Keratinocyte (primary cell): ENCODE data around the gene RFPL3. TPM values are rescaled to one million over a fixed set of nuclear protein-coding genes. Genes with fewer than 3 reads are reported as not detected.

Experiments
- DNase-seq: peaks from one replicate; pipeline ENCODE4 v3.0.0-alpha.2; 2011; ENCODE audit warnings: low read depth, missing footprints, low spot score
- FAIRE-seq: peaks from 2 replicates; lab custom pipeline; 2011; peaks lifted over from hg19 to GRCh38; lab: Jason Lieb, UNC
- H2AFZ ChIP-seq: 2 replicates; pipeline ENCODE4 v1.6.0; 2012; ENCODE audit warnings: low read length, control low read depth, inconsistent platforms; ENCODE audit not compliant: control insufficient read depth
- H3K27ac ChIP-seq: 2 replicates; pipeline ENCODE4 v1.5.1; 2011; ENCODE audit warnings: low read length; ENCODE audit not compliant: control insufficient read depth, insufficient read depth
- H3K27me3 ChIP-seq: 3 replicates; pipeline ENCODE4 v1.6.0; 2011; ENCODE audit warnings: low read length; ENCODE audit not compliant: control insufficient read depth, insufficient read depth; ENCODE audit errors: extremely low read depth
- H3K36me3 ChIP-seq, 2 experiments: 2 replicates in 1 of 2; 3 replicates in 1 of 2; pipeline ENCODE4 v1.5.1; 2011; ENCODE audit warnings: low read length in 2 of 2, mild to moderate bottlenecking in 1 of 2; ENCODE audit not compliant: control insufficient read depth in 2 of 2, insufficient read depth in 2 of 2; ENCODE audit errors: extremely low read depth in 1 of 2
- H3K4me1 ChIP-seq: 3 replicates; pipeline ENCODE4 v1.5.1; 2011; ENCODE audit warnings: low read length; ENCODE audit not compliant: control insufficient read depth, insufficient read depth; ENCODE audit errors: extremely low read depth
- H3K4me2 ChIP-seq: 3 replicates; pipeline ENCODE4 v1.6.0; 2011; ENCODE audit warnings: low read depth, low read length; ENCODE audit not compliant: control insufficient read depth, insufficient read depth; ENCODE audit errors: extremely low read depth
- H3K4me3 ChIP-seq, 3 experiments: fragments of 200-600 bp in 1 of 3; sonication (generic) in 1 of 3; 2 replicates in 2 of 3; 3 replicates in 1 of 3; pipeline ENCODE4 v1.5.1; 2011 to 2016; ENCODE audit warnings: low read length in 3 of 3, mild to moderate bottlenecking in 3 of 3, control low read depth in 2 of 3, inconsistent platforms in 1 of 3, low read depth in 1 of 3, mixed read lengths in 1 of 3, mixed run types in 1 of 3, moderate library complexity in 1 of 3; ENCODE audit not compliant: control insufficient read depth in 2 of 3, insufficient read depth in 2 of 3; ENCODE audit errors: extremely low read depth in 1 of 3
- H3K79me2 ChIP-seq: 2 replicates; pipeline ENCODE4 v1.6.0; 2012; ENCODE audit warnings: low read length; ENCODE audit not compliant: control insufficient read depth, insufficient read depth
- H3K9ac ChIP-seq: 3 replicates; pipeline ENCODE4 v1.6.0; 2011; ENCODE audit warnings: low read length; ENCODE audit not compliant: control insufficient read depth, insufficient read depth; ENCODE audit errors: extremely low read depth
- H3K9me1 ChIP-seq: 3 replicates; pipeline ENCODE4 v1.6.0; 2011; ENCODE audit warnings: low read length; ENCODE audit not compliant: control insufficient read depth, insufficient read depth; ENCODE audit errors: extremely low read depth
- H3K9me3 ChIP-seq: 2 replicates; pipeline ENCODE4 v1.5.1; 2012; ENCODE audit warnings: low read depth, low read length; ENCODE audit not compliant: control insufficient read depth
- H4K20me1 ChIP-seq: 3 replicates; pipeline ENCODE4 v1.6.0; 2011; ENCODE audit warnings: low read length; ENCODE audit not compliant: control insufficient read depth, insufficient read depth; ENCODE audit errors: extremely low read depth
- EZH2 ChIP-seq: IDR thresholded peaks from one replicate; pipeline ENCODE4 v1.6.1; 2012; ENCODE audit warnings: inconsistent platforms, mild to moderate bottlenecking, low read length, moderate library complexity
- dilution Hi-C: fragments of 300-500 bp; cut with MboI; formaldehyde crosslinking; loops from one replicate; pipeline ENCODE4 v1.7.0; 2020; ENCODE audit warnings: low sequenced_read_pairs; ENCODE audit not compliant: extremely low pct_ligation_motif_present
- polyA plus RNA-seq, 5 experiments: library from polyadenylated mRNA; depleted of rRNA in 3 of 5; stranded (reverse) in 3 of 5; stranded (forward) in 1 of 5; unstranded in 1 of 5; fragments of >200 nt; gene quantifications; 1 replicate in 1 of 5; 2 replicates in 3 of 5; 3 replicates in 1 of 5; pipeline versions ENCODE4 v1.2.1 to v1.2.3, GENCODE V29; 2011 to 2012; ENCODE audit warnings: missing spikeins in 2 of 5, low read depth in 1 of 5, low replicate concordance in 1 of 5
- TF ChIP-seq, protein P1 (sequence below), 3 experiments: IDR thresholded peaks in 1 of 3; conservative IDR thresholded peaks in 1 of 3; optimal IDR thresholded peaks in 1 of 3; 2 replicates in 2 of 3; 3 replicates in 1 of 3; pipeline versions ENCODE3 to v1.5.1; 2011; ENCODE audit warnings: low read length in 3 of 3, mild to moderate bottlenecking in 3 of 3, moderate library complexity in 2 of 3, control low read depth in 1 of 3, inconsistent platforms in 1 of 3; ENCODE audit not compliant: insufficient read depth in 2 of 3; ENCODE audit errors: extremely low read depth in 1 of 3

Gene RFPL3
- polyA plus RNA-seq, 1 donor (not counting 4 experiments of a cell fraction or from before 2014, with no cell fraction given) = not detected

DNA sequence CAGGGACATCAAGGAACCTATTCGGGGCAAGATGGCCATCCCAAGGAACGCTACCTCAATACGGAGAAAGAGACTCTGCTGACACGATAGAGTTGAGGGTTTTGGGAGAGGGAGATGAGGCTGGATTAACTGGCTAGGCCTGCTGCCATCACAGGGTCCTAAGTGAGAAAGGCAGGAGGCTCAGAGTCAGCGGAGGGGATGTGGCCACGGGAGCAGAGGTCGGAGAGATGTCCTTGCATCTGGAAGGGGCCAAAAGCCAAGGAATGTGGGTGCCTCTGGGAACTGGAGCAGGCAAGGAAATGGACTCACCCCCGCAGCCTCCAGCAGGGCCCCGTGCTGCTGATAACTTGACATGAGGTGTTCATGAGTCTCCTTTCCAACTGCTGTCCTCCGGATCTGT, 31.0 kb upstream of the RFPL3 start:
- dilution Hi-C loops = no loop called here

DNA sequence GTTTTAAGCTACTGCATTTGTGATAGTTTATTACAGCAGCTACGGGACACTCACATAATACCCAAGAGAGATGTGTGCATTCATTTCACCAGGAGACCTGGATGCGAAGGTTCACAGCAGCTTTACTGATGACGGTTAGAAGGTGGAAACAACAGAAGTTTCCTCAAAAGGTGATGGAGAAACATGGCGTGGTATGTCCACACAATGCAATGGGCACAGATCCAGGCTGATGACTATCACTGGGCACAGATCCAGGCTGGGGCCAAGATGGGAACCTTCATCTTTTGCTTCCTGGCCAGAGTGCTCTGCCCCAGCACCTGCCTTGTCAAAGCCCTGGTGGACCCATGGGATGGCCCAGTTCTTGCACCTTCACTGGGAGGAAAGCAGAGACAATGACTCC, 30.6 kb upstream of the RFPL3 start:
- Histone ChIP-seq H3K9ac (no peak overlapping the region), H3K27ac (no peak overlapping the region), H2AFZ (no peak overlapping the region), H3K27me3 (no peaks in the 10 kb centered on the region), H4K20me1 (no peaks in the 10 kb centered on the region), H3K79me2 (no peaks in the 10 kb centered on the region), H3K9me3 (no peaks in the 10 kb centered on the region), H3K4me1 (no peaks in the 10 kb centered on the region), H3K36me3 (no peaks in the 10 kb centered on the region), H3K9me1 (no peaks in the 10 kb centered on the region), H3K4me2 (no peak overlapping the region), H3K4me3 (no peak overlapping the region)
- no peak for TF ChIP-seq EZH2
- TF ChIP-seq, protein P1, sequence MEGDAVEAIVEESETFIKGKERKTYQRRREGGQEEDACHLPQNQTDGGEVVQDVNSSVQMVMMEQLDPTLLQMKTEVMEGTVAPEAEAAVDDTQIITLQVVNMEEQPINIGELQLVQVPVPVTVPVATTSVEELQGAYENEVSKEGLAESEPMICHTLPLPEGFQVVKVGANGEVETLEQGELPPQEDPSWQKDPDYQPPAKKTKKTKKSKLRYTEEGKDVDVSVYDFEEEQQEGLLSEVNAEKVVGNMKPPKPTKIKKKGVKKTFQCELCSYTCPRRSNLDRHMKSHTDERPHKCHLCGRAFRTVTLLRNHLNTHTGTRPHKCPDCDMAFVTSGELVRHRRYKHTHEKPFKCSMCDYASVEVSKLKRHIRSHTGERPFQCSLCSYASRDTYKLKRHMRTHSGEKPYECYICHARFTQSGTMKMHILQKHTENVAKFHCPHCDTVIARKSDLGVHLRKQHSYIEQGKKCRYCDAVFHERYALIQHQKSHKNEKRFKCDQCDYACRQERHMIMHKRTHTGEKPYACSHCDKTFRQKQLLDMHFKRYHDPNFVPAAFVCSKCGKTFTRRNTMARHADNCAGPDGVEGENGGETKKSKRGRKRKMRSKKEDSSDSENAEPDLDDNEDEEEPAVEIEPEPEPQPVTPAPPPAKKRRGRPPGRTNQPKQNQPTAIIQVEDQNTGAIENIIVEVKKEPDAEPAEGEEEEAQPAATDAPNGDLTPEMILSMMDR (optimal IDR thresholded peaks at IDR 0.05 in 1 of 3, IDR thresholded peaks at IDR 0.05 in 1 of 3, conservative IDR thresholded peaks at IDR 0.05 in 1 of 3; ENCODE audit: extremely low read depth in 1 of 3, insufficient read depth in 2 of 3, low read length in 3 of 3) = no peak
- dilution Hi-C loops = no loop called here
- DNase-seq = no peak
- no peak for FAIRE-seq

More for the DNA sequence above, 31.0 kb upstream of the RFPL3 start:
- Histone ChIP-seq H2AFZ (no peak overlapping the region), H3K36me3 (no peaks in the 10 kb centered on the region), H3K4me3 (no peak overlapping the region), H4K20me1 (no peaks in the 10 kb centered on the region), H3K27ac (no peak overlapping the region), H3K9me1 (no peaks in the 10 kb centered on the region), H3K4me1 (no peaks in the 10 kb centered on the region), H3K9ac (no peak overlapping the region), H3K9me3 (no peaks in the 10 kb centered on the region), H3K27me3 (no peaks in the 10 kb centered on the region), H3K4me2 (no peak overlapping the region), H3K79me2 (no peaks in the 10 kb centered on the region)
- FAIRE-seq (no peak), DNase-seq (no peak)
- TF ChIP-seq, protein P1 (optimal IDR thresholded peaks at IDR 0.05 in 1 of 3, IDR thresholded peaks at IDR 0.05 in 1 of 3, conservative IDR thresholded peaks at IDR 0.05 in 1 of 3; ENCODE audit: extremely low read depth in 1 of 3, insufficient read depth in 2 of 3, low read length in 3 of 3) = no peak
- TF ChIP-seq EZH2 = no peak
